ENCODE data around the gene SARM1. TPM values are rescaled to one million over a fixed set of nuclear protein-coding genes. Genes with fewer than 3 reads are reported as not detected.

The SARM1 gene
- total RNA-seq, 1 experiment from 2014 or later, result 37.7 TPM

GRCh38 chr17:28404461-28404811, 32.9 kb downstream of the SARM1 start:
- POLR2A ChIA-PET (ENCODE audit: low non-redundant PET), result no interaction called here
- no TSS peak for BruUV-seq (replicated peaks)
- Histone ChIP-seq H3K9me3 (ENCODE audit: low read depth, low read length, poor library complexity, severe bottlenecking) (no peaks in the 10 kb centered on the region), H3K27me3 (replicated peaks; ENCODE audit: insufficient read depth, low read depth, low read length, poor library complexity) (no peaks in the 10 kb centered on the region), H3K27ac (ENCODE audit: low read depth, low read length, poor library complexity, severe bottlenecking) (no peak overlapping the region), H3K36me3 (ENCODE audit: insufficient read depth, low read length, poor library complexity, severe bottlenecking) (no peaks in the 10 kb centered on the region), H3K4me1 (ENCODE audit: insufficient read depth, low read length, poor library complexity, severe bottlenecking) (peaks cover 7% of the 10 kb centered on the region), H3K4me3 (ENCODE audit: low read depth, low read length, poor library complexity, severe bottlenecking) (no peak overlapping the region)
- TF ChIP-seq EZH2 (IDR thresholded peaks at IDR 0.05; ENCODE audit: borderline replicate concordance, low read depth, low read length, poor library complexity, severe bottlenecking), result no peak
- TF ChIP-seq, protein P1, sequence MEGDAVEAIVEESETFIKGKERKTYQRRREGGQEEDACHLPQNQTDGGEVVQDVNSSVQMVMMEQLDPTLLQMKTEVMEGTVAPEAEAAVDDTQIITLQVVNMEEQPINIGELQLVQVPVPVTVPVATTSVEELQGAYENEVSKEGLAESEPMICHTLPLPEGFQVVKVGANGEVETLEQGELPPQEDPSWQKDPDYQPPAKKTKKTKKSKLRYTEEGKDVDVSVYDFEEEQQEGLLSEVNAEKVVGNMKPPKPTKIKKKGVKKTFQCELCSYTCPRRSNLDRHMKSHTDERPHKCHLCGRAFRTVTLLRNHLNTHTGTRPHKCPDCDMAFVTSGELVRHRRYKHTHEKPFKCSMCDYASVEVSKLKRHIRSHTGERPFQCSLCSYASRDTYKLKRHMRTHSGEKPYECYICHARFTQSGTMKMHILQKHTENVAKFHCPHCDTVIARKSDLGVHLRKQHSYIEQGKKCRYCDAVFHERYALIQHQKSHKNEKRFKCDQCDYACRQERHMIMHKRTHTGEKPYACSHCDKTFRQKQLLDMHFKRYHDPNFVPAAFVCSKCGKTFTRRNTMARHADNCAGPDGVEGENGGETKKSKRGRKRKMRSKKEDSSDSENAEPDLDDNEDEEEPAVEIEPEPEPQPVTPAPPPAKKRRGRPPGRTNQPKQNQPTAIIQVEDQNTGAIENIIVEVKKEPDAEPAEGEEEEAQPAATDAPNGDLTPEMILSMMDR (conservative IDR thresholded peaks at IDR 0.05; ENCODE audit: low read depth, low read length), result no peak
- intact Hi-C loops (cut with micrococcal nuclease; ENCODE audit: unreplicated experiment), result no loop called here
- no peak for DNase-seq (ENCODE audit: low spot score)
- CTCF ChIA-PET, result interaction anchor here (1.0 kb wide), 1 partner anchor 12 kb away, joined by 4 read pairs; no protein-coding TSS in a partner anchor

DNA sequence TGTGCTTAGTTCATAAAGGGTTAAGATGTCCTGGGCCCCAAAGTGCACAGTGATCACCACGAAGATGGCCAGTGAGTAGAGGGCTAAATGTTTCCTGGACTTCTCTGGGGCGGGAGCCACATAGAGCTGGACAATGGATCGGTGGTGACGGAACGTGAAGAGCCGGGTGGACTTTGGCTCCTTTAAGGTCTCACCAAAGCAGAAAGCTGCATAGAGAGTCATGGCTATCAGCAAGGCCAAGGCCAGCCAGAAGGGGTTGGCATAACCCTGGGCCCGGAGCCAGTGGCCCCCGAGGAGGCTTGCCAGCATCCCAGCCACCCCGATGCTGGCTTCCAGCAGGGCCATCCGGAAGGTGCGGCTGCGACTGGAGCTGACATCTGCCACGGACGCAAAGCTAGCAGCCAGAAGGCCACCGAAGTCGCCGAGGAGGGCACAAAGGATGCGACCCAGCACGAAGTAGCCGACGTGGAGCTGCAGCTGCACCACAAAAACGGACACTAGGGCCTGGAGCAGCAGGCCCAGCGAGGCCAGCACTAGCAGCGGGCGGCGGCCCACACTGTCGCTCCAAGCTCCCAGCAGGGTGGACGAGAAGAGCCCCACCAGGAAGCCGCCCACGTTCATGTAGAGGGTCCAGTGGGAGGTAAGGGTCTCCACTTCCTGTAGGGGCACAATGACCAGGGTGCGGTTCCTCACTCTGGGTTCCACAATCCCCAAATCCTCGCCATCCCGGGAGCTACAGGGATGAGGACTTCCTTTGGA, 33.5 kb downstream of the SARM1 start:
- Histone ChIP-seq H3K4me1 (ENCODE audit: insufficient read depth, low read length, poor library complexity, severe bottlenecking) (peaks cover 7% of the 10 kb centered on the region), H3K27me3 (replicated peaks; ENCODE audit: insufficient read depth, low read depth, low read length, poor library complexity) (no peaks in the 10 kb centered on the region), H3K36me3 (ENCODE audit: insufficient read depth, low read length, poor library complexity, severe bottlenecking) (no peaks in the 10 kb centered on the region), H3K27ac (ENCODE audit: low read depth, low read length, poor library complexity, severe bottlenecking) (no peak overlapping the region), H3K4me3 (ENCODE audit: low read depth, low read length, poor library complexity, severe bottlenecking) (peak overlapping the region; percentile 64), H3K9me3 (ENCODE audit: low read depth, low read length, poor library complexity, severe bottlenecking) (no peaks in the 10 kb centered on the region)
- BruUV-seq (replicated peaks), result no TSS peak
- no peak for DNase-seq (ENCODE audit: low spot score)
- intact Hi-C loops (cut with micrococcal nuclease; ENCODE audit: unreplicated experiment), result no loop called here
- no peak for TF ChIP-seq EZH2 (IDR thresholded peaks at IDR 0.05; ENCODE audit: borderline replicate concordance, low read depth, low read length, poor library complexity, severe bottlenecking)
- TF ChIP-seq, protein P1 (conservative IDR thresholded peaks at IDR 0.05; ENCODE audit: low read depth, low read length), result no peak
- CTCF ChIA-PET, result interaction anchor here (1.7 kb wide), 1 partner anchor 12 kb away, joined by 9 read pairs; no protein-coding TSS in a partner anchor
- POLR2A ChIA-PET (ENCODE audit: low non-redundant PET), result no interaction called here

- intact Hi-C loops (cut with micrococcal nuclease; ENCODE audit: unreplicated experiment), result no loop called here
- ChIA-PET CTCF (interaction anchor here (1.7 kb wide), 1 partner anchor 11 kb away, joined by 9 read pairs; no protein-coding TSS in a partner anchor), POLR2A (ENCODE audit: low non-redundant PET) (no interaction called here)
- Histone ChIP-seq H3K4me1 (ENCODE audit: insufficient read depth, low read length, poor library complexity, severe bottlenecking) (peaks cover 7% of the 10 kb centered on the region), H3K9me3 (ENCODE audit: low read depth, low read length, poor library complexity, severe bottlenecking) (no peaks in the 10 kb centered on the region), H3K36me3 (ENCODE audit: insufficient read depth, low read length, poor library complexity, severe bottlenecking) (no peaks in the 10 kb centered on the region), H3K4me3 (ENCODE audit: low read depth, low read length, poor library complexity, severe bottlenecking) (peak within 1 kb of the TSS; percentile 64), H3K27me3 (replicated peaks; ENCODE audit: insufficient read depth, low read depth, low read length, poor library complexity) (no peaks in the 10 kb centered on the region), H3K27ac (ENCODE audit: low read depth, low read length, poor library complexity, severe bottlenecking) (peak within 1 kb of the TSS; percentile 66)
- BruUV-seq (replicated peaks), result no TSS peak
- TF ChIP-seq, protein P1 (conservative IDR thresholded peaks at IDR 0.05; ENCODE audit: low read depth, low read length), result no peak
- no peak for TF ChIP-seq EZH2 (IDR thresholded peaks at IDR 0.05; ENCODE audit: borderline replicate concordance, low read depth, low read length, poor library complexity, severe bottlenecking)
- peak; percentile 62 for DNase-seq (ENCODE audit: low spot score)
Measured at GRCh38 chr17:28405632-28406472, 34.4 kb downstream of the SARM1 start, which contains the start of gene SLC46A1. Gene SLC46A1 (minus strand): TSS chr17:28406212. CDS start chr17:28406114, 98 bp downstream.

Measured in A673 (cell line).